Transverse colon (tissue), 4 donors: ENCODE data around the gene P2RX5. TPM values are rescaled to one million over a fixed set of nuclear protein-coding genes. Genes with fewer than 3 reads are reported as not detected.

ENCODE experiments used
- DNase-seq: peaks from one replicate; pipeline ENCODE4 v3.0.0-alpha.2; 2019
- H3K27ac ChIP-seq, 4 donors: fragments of 200-600 bp; sonication (generic); 2 replicates each; pipeline ENCODE4 v1.5.1; 2016 to 2018; ENCODE audit warnings: inconsistent platforms in 4 of 4
- H3K27me3 ChIP-seq: fragments of 200-600 bp; sonication (generic); 2 replicates; pipeline ENCODE4 v1.5.1; 2017; ENCODE audit warnings: inconsistent platforms
- H3K36me3 ChIP-seq, 4 donors: fragments of 200-600 bp; sonication (generic); 2 replicates each; pipeline ENCODE4 v1.5.1; 2017 to 2019; ENCODE audit warnings: inconsistent platforms in 4 of 4
- H3K4me1 ChIP-seq, 4 donors: fragments of 200-600 bp; sonication (generic); 2 replicates each; pipeline ENCODE4 v1.5.1; 2017 to 2020; ENCODE audit warnings: inconsistent platforms in 4 of 4
- H3K4me3 ChIP-seq, 4 donors: fragments of 200-600 bp; sonication (generic); 1 replicate in 1 of 4; 2 replicates in 3 of 4; pipeline versions ENCODE4 v1.5.1 to v1.6.1; 2017 to 2019; ENCODE audit warnings: inconsistent platforms in 4 of 4
- H3K9me3 ChIP-seq, 2 donors: fragments of 200-600 bp; sonication (generic); 2 replicates each; pipeline ENCODE4 v1.5.1; 2017 to 2019; ENCODE audit warnings: inconsistent platforms in 2 of 2
- EP300 ChIP-seq: sonication (generic); formaldehyde crosslinking; IDR thresholded peaks from one replicate; pipeline ENCODE4 v1.6.1; 2017; ENCODE audit warnings: antibody characterized with exemption, low read depth
- POLR2A ChIP-seq: fragments of 450-650 bp; IDR thresholded peaks from one replicate; pipeline ENCODE4 v1.6.1; 2016; ENCODE audit warnings: antibody characterized with exemption, mild to moderate bottlenecking, moderate library complexity
- POLR2AphosphoS5 ChIP-seq, 3 donors: sonication (generic); formaldehyde crosslinking; IDR thresholded peaks; one replicate each; pipeline ENCODE4 v1.6.1; 2016; ENCODE audit warnings: antibody characterized with exemption in 3 of 3
- whole genome bisulfite sequencing, 2 donors: methylation state at CpG; one replicate each; pipeline ENCODE4 v1.1.5; 2018; ENCODE audit warnings: low coverage in 1 of 2; 5-methylcytosine and 5-hydroxymethylcytosine counted together
- in situ Hi-C, 4 donors: fragments of 200-750 bp; cut with MboI; loops; one replicate each; pipeline versions ENCODE4 v1.15.0 to v1.15.1; 2017; ENCODE audit warnings: low sequenced_read_pairs in 3 of 4, low pct_ligation_motif_present in 1 of 4, low pct_unique_long_range_greater_than_20kb in 1 of 4
- intact Hi-C: fragments of 100-400 bp; cut with DNase I; formaldehyde crosslinking; loops from one replicate; pipeline ENCODE4 v1.15.1; 2023; ENCODE audit warnings: low total_unique reads
- total RNA-seq, 4 donors: library from RNA; depleted of rRNA; stranded (reverse); fragments of >200 nt; gene quantifications; one replicate each; pipeline ENCODE4 v1.1.0, GENCODE V29; 2016
- TF ChIP-seq, protein P1 (sequence below), 5 experiments: fragments of 200-600 bp in 3 of 5; fragments of 450-650 bp in 2 of 5; sonication (generic) in 3 of 5; IDR thresholded peaks; 1 replicate in 2 of 5; 2 replicates in 3 of 5; pipeline ENCODE4 v1.5.1; 2016 to 2017; ENCODE audit warnings: antibody characterized with exemption in 5 of 5, inconsistent platforms in 3 of 5, mild to moderate bottlenecking in 2 of 5, moderate library complexity in 1 of 5

The P2RX5 gene
- total RNA-seq, 4 donors from 2014 or later, result 0.68 to 11.4 (median 2.1) TPM

DNA sequence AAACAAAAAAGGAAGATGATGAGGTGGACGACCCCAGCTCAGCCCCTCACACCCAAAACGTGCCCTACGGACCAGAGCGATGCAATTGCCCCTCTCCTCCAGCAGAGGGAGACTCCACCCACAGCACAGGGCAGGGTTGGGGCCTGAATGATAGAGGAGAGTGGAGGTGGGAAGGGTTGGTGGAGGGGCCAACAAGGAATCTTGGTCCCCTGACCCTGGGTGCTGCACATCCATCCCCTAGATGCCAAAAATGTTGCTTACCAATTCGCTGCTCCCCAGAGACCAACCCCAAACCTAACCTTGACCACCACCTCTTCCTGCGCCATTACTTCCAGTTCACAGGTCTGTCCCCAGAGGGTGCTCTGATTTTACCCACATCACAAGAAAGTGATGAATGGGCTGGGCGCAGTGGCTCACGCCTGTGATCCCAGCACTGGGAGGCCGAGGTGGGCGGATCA lies 12.9 kb downstream of the P2RX5 start:
- no peak for TF ChIP-seq POLR2AphosphoS5 (IDR thresholded peaks at IDR 0.05)
- TF ChIP-seq, protein P1, sequence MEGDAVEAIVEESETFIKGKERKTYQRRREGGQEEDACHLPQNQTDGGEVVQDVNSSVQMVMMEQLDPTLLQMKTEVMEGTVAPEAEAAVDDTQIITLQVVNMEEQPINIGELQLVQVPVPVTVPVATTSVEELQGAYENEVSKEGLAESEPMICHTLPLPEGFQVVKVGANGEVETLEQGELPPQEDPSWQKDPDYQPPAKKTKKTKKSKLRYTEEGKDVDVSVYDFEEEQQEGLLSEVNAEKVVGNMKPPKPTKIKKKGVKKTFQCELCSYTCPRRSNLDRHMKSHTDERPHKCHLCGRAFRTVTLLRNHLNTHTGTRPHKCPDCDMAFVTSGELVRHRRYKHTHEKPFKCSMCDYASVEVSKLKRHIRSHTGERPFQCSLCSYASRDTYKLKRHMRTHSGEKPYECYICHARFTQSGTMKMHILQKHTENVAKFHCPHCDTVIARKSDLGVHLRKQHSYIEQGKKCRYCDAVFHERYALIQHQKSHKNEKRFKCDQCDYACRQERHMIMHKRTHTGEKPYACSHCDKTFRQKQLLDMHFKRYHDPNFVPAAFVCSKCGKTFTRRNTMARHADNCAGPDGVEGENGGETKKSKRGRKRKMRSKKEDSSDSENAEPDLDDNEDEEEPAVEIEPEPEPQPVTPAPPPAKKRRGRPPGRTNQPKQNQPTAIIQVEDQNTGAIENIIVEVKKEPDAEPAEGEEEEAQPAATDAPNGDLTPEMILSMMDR (IDR thresholded peaks at IDR 0.05), result peak; percentile 81 to 93 (median 87)
- Histone ChIP-seq H3K27me3 (peaks cover 32% of the 10 kb centered on the region), H3K27ac (no peak overlapping the region), H3K4me1 (no peaks in the 10 kb centered on the region), H3K4me3 (no peak overlapping the region), H3K9me3 (no peaks in the 10 kb centered on the region), H3K36me3 (no peaks in the 10 kb centered on the region)
- peak; percentile 41 for DNase-seq
- intact Hi-C loops (no loop called here), in situ Hi-C loops (no loop called here)
- 0 to 32% methylated on average over 4 to 10 of the region's 10 CpGs for WGBS, 2 donors

DNA sequence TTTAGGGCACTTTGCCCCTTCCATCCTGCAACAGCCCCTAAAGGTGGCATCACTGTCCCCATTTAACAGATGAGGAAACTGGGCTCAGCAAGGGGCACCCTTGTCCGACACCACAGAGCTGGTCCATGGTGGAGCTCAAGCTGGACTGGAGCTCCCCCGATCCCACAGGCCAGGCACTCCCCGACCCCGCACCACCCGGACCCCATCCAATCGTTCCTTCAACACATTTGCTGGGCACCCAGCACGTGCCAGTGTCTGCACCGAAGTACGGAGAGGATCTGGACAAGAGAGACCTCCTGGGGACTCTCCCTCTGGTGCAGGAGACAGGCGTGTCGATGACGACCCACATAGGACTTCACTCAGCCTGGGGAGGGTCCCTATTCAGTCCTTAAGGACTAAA lies 13.9 kb downstream of the P2RX5 start:
- H3K27me3 ChIP-seq, result peaks cover 30% of the 10 kb centered on the region
- intact Hi-C loops, result no loop called here
- no peaks in the 10 kb centered on the region for H3K4me1 ChIP-seq
- TF ChIP-seq POLR2A (no peak), EP300 (no peak), POLR2AphosphoS5 (IDR thresholded peaks at IDR 0.05) (no peak)
- TF ChIP-seq, protein P1 (IDR thresholded peaks at IDR 0.05), result no peak
- H3K27ac ChIP-seq, result no peak overlapping the region
- H3K9me3 ChIP-seq, result no peaks in the 10 kb centered on the region
- in situ Hi-C loops, result no loop called here
- no peak overlapping the region for H3K4me3 ChIP-seq
- DNase-seq, result no peak
- H3K36me3 ChIP-seq, result no peaks in the 10 kb centered on the region
- 83% methylated on average over 10 of the region's 12 CpGs; no CpG with 5 or more reads in 1 of the 2 donors for WGBS, 2 donors

- Histone ChIP-seq H3K27ac (no peak overlapping the region), H3K4me1 (no peaks in the 10 kb centered on the region), H3K9me3 (no peaks in the 10 kb centered on the region), H3K36me3 (no peaks in the 10 kb centered on the region), H3K4me3 (no peak overlapping the region), H3K27me3 (peaks cover 30% of the 10 kb centered on the region)
- in situ Hi-C loops (no loop called here), intact Hi-C loops (no loop called here)
- no peak for DNase-seq
- TF ChIP-seq, protein P1 (IDR thresholded peaks at IDR 0.05), result no peak
- TF ChIP-seq POLR2A (no peak), EP300 (no peak), POLR2AphosphoS5 (IDR thresholded peaks at IDR 0.05) (no peak)
- 80% methylated on average over 20 of the region's 20 CpGs; no CpG with 5 or more reads in 1 of the 2 donors for WGBS, 2 donors
Measured at GRCh38 chr17:3681565-3681964, 14.4 kb downstream of the P2RX5 start.

GRCh38 chr17:3681057-3681456 lies 14.9 kb downstream of the P2RX5 start:
- TF ChIP-seq POLR2AphosphoS5 (IDR thresholded peaks at IDR 0.05), result no peak
- TF ChIP-seq, protein P1 (IDR thresholded peaks at IDR 0.05), result no peak
- intact Hi-C loops, result no loop called here
- 84 to 90% methylated on average over 4 to 12 of the region's 12 CpGs for WGBS, 2 donors

More at GRCh38 chr17:3681057-3681456, 14.9 kb downstream of the P2RX5 start:
- Histone ChIP-seq H3K4me1 (no peaks in the 10 kb centered on the region), H3K27ac (no peak overlapping the region), H3K27me3 (peaks cover 30% of the 10 kb centered on the region), H3K4me3 (no peak overlapping the region), H3K9me3 (no peaks in the 10 kb centered on the region), H3K36me3 (no peaks in the 10 kb centered on the region)
- DNase-seq, result no peak
- in situ Hi-C loops, result no loop called here
